ENCODE measurements around the gene DNASE1.

DNASE1 gene

GRCh38 chr16:3701531-3701930 is 47.0 kb downstream of the DNASE1 start:
- DNase-seq = no peak

- DNase-seq = no peak
Observed at GRCh38 chr16:3702082-3702481, 47.6 kb downstream of the DNASE1 start.

GRCh38 chr16:3706253-3707012 is 51.9 kb downstream of the DNASE1 start:
- DNase-seq = no peak
